ENCODE data around the gene MAK. TPM values are rescaled to one million over a fixed set of nuclear protein-coding genes. Genes with fewer than 3 reads are reported as not detected.

MAK gene
- total and polyA plus RNA-seq, 2 experiments from 2014 or later = 0.35 to 1.6 TPM

GRCh38 chr6:10771371-10771894 lies 66.9 kb downstream of the MAK start:
- Histone ChIP-seq H3K4me1 (ENCODE audit: insufficient read depth) (no peaks in the 10 kb centered on the region), H3K4me3 (no peak overlapping the region), H2AFZ (no peak overlapping the region), H3K9me2 (ENCODE audit: insufficient read depth) (no peaks in the 10 kb centered on the region), H3K27ac (ENCODE audit: low read depth) (peak overlapping the region; percentile 18; the same call in 1 of the 2 replicates), H3K27me3 (ENCODE audit: insufficient read depth) (no peaks in the 10 kb centered on the region), H3F3A (replicated peaks; ENCODE audit: low read depth) (no peaks in the 10 kb centered on the region), H3K36me3 (ENCODE audit: insufficient read depth) (no peaks in the 10 kb centered on the region), H3K4me2 (no peak overlapping the region), H4K20me1 (replicated peaks; ENCODE audit: insufficient read depth) (no peaks in the 10 kb centered on the region; the same call in 1 of the 2 replicates), H3K79me2 (replicated peaks; ENCODE audit: insufficient read depth) (no peaks in the 10 kb centered on the region)
- DNase-seq (ENCODE audit: low spot score) = peak; percentile 25
- H3K9me3 Mint-ChIP-seq = no peaks in the 10 kb centered on the region
- no peak overlapping the region for H3K27ac Mint-ChIP-seq
- ATAC-seq = peak; percentile 63
- TF ChIP-seq CREB1 (CRISPR knock-in tag; IDR thresholded peaks at IDR 0.05; ENCODE audit: low read depth) (no peak), ZNF331 (CRISPR knock-in tag; IDR thresholded peaks at IDR 0.05; ENCODE audit: low read depth) (no peak), JUNB (IDR thresholded peaks at IDR 0.05; ENCODE audit: unreplicated experiment) (no peak), EZH2phosphoT487 (IDR thresholded peaks at IDR 0.05; ENCODE audit: unreplicated experiment) (no peak), NANOG (IDR thresholded peaks at IDR 0.05; ENCODE audit: borderline replicate concordance) (no peak), POLR2AphosphoS5 (IDR thresholded peaks at IDR 0.05; ENCODE audit: low read depth) (no peak)
- TF ChIP-seq, protein P1, sequence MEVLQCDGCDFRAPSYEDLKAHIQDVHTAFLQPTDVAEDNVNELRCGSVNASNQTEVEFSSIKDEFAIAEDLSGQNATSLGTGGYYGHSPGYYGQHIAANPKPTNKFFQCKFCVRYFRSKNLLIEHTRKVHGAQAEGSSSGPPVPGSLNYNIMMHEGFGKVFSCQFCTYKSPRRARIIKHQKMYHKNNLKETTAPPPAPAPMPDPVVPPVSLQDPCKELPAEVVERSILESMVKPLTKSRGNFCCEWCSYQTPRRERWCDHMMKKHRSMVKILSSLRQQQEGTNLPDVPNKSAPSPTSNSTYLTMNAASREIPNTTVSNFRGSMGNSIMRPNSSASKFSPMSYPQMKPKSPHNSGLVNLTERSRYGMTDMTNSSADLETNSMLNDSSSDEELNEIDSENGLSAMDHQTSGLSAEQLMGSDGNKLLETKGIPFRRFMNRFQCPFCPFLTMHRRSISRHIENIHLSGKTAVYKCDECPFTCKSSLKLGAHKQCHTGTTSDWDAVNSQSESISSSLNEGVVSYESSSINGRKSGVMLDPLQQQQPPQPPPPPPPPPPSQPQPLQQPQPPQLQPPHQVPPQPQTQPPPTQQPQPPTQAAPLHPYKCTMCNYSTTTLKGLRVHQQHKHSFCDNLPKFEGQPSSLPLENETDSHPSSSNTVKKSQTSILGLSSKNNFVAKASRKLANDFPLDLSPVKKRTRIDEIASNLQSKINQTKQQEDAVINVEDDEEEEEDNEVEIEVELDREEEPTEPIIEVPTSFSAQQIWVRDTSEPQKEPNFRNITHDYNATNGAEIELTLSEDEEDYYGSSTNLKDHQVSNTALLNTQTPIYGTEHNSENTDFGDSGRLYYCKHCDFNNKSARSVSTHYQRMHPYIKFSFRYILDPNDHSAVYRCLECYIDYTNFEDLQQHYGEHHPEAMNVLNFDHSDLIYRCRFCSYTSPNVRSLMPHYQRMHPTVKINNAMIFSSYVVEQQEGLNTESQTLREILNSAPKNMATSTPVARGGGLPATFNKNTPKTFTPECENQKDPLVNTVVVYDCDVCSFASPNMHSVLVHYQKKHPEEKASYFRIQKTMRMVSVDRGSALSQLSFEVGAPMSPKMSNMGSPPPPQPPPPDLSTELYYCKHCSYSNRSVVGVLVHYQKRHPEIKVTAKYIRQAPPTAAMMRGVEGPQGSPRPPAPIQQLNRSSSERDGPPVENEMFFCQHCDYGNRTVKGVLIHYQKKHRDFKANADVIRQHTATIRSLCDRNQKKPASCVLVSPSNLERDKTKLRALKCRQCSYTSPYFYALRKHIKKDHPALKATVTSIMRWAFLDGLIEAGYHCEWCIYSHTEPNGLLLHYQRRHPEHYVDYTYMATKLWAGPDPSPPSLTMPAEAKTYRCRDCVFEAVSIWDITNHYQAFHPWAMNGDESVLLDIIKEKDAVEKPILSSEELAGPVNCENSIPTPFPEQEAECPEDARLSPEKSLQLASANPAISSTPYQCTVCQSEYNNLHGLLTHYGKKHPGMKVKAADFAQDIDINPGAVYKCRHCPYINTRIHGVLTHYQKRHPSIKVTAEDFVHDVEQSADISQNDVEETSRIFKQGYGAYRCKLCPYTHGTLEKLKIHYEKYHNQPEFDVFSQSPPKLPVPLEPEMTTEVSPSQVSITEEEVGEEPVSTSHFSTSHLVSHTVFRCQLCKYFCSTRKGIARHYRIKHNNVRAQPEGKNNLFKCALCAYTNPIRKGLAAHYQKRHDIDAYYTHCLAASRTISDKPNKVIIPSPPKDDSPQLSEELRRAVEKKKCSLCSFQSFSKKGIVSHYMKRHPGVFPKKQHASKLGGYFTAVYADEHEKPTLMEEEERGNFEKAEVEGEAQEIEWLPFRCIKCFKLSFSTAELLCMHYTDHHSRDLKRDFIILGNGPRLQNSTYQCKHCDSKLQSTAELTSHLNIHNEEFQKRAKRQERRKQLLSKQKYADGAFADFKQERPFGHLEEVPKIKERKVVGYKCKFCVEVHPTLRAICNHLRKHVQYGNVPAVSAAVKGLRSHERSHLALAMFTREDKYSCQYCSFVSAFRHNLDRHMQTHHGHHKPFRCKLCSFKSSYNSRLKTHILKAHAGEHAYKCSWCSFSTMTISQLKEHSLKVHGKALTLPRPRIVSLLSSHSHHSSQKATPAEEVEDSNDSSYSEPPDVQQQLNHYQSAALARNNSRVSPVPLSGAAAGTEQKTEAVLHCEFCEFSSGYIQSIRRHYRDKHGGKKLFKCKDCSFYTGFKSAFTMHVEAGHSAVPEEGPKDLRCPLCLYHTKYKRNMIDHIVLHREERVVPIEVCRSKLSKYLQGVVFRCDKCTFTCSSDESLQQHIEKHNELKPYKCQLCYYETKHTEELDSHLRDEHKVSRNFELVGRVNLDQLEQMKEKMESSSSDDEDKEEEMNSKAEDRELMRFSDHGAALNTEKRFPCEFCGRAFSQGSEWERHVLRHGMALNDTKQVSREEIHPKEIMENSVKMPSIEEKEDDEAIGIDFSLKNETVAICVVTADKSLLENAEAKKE (CRISPR knock-in tag; IDR thresholded peaks at IDR 0.05) = no peak
- TF ChIP-seq, protein P2, sequence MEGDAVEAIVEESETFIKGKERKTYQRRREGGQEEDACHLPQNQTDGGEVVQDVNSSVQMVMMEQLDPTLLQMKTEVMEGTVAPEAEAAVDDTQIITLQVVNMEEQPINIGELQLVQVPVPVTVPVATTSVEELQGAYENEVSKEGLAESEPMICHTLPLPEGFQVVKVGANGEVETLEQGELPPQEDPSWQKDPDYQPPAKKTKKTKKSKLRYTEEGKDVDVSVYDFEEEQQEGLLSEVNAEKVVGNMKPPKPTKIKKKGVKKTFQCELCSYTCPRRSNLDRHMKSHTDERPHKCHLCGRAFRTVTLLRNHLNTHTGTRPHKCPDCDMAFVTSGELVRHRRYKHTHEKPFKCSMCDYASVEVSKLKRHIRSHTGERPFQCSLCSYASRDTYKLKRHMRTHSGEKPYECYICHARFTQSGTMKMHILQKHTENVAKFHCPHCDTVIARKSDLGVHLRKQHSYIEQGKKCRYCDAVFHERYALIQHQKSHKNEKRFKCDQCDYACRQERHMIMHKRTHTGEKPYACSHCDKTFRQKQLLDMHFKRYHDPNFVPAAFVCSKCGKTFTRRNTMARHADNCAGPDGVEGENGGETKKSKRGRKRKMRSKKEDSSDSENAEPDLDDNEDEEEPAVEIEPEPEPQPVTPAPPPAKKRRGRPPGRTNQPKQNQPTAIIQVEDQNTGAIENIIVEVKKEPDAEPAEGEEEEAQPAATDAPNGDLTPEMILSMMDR (conservative IDR thresholded peaks at IDR 0.05; ENCODE audit: low read depth in 2 of 2) = no peak
- no peaks in the 10 kb centered on the region for H3K27me3 Mint-ChIP-seq (ENCODE audit: insufficient read depth, low read depth, poor library complexity)
- peaks cover 4% of the 10 kb centered on the region; the same call in 2 of the 3 replicates for H3K36me3 Mint-ChIP-seq (ENCODE audit: low read depth)
- no peak overlapping the region for H3K4me3 Mint-ChIP-seq
- H3K4me1 Mint-ChIP-seq = no peaks in the 10 kb centered on the region; the same call in 1 of the 3 replicates
